GM19324 (cell line): ENCODE results near the gene SLIT3.
"Not testable (repeated sequence)": the region's sequence is repeated elsewhere in the genome, so short reads cannot be mapped to it uniquely, and the experiment has no call there.

Experiments used
- ATAC-seq: cut with Tn5 transposase; IDR thresholded peaks from one replicate; pipeline ENCODE4 v1.9.1; 2021; ENCODE audit warnings: mild to moderate bottlenecking, moderate library complexity; ENCODE audit not compliant: unreplicated experiment, low FRiP score

Gene SLIT3

DNA sequence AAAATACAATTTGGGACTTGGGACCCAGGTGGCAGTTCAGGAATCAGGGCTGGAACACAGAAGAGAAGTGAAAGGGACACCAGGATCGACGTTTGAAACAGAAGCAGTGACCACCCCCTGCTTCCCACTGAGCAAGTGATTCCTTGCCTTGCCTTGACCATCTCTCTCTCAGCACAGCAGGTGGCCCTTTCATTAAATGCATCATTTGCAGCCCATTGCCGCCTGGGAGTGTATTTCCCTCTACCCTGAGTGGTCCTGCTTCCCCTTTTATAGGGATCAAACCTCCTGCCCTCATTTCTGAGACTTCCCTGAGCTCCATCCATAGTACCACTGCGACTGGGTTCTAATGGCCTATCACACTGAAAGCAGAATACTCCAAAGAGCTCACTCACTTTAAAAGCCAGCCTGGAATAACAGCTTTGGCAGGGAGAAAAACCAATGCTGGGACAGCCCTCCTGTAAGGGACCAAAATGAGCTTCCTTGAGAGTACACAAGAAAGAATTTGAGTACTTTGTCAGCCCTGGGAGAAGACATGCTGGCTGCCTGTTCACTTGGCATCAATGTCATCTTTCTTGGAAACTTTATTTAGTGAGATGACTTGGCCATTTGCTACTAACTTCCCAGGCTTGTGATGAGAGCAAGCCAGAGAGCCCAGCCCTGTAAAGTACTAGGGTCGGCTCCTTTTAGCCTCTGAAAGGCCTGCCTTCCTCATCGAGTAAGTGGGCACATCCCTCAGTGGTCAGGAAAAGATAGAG, 149.7 kb downstream of the SLIT3 start:
- no peak for ATAC-seq

DNA sequence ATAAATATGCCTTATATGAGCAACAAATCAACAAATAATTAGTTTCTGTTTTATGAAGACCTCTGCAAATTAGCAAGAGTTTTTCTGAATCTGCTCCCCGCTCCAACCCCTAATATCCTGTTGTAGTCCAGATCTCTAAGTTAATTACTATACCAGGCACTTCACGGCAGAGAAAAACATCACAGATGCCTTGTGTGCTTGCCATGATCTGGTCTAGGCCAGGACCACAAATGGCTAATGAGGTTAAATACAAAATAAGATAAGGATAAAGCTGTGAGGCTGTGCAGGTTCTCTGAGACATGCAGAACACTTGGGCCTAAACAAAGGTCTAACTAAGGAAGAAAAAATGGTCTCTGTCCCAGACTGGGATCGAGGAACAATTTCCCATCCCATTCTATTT, 150.8 kb downstream of the SLIT3 start:
- no peak for ATAC-seq

DNA sequence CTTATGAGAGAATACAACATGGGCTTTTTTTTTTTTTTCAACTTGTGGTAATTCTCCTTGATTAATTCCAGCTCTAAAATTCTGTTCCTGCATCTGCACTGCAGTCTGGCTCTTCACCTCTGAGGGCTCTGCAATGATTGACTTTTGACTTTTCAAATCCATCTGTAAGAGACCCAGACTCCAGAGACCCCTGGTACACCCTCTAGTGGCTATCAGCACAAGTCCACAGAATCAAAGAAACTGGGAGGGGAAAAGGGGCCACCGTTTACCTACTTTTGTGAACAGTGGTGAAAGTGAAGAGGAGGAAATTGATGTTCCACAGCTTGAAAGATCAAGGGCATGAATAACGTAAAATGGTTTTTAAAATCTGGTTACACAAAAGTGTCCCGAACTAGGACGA, 151.6 kb downstream of the SLIT3 start:
- no peak for ATAC-seq

DNA sequence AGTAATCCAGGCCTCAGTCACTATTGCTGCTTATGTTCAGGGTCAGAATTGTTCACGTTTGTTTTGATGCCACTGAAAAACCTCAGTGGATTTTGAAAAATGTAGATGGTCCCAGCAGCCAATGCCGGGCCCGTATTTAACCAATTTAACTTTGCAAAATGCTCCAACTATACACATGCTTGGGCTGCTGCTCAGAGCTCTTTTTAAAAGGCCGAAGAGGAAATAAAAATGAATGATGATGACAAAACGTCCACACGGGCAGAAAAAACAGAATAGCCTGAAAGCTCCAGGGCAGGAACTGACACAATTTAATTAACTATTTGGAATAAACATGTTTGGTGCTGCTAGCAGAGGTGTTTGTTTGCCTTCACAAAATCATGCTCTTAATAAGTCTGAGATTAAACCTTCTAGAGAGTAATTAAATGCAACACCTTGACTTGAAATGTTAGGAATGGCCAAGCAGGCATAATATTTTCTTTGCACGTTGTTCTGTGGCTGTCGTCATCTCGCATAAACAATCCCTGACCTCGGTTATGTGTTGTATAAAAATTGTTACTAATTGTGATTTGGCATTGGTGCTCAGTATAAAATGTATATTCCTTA, 152.7 kb downstream of the SLIT3 start:
- no peak for ATAC-seq

DNA sequence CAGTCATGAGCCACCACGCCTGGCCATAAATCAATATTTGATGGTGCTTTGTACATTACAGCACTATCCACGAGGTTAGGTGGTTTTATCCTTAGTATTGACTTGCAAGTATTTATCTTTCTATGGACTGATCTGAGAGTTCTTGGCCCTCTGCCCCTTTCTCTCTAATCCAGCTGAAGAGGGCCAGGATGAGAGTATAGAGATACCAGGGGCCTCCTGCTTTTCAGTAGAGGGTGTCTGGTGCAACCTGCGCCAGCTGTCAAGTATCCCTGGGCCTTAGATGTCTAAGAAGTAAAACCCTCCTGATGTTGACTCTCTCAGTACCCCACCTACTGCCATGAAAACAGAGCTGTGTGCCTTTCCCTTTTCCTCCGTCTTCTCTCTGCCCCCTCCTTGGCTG, 153.4 kb downstream of the SLIT3 start:
- no peak for ATAC-seq

DNA sequence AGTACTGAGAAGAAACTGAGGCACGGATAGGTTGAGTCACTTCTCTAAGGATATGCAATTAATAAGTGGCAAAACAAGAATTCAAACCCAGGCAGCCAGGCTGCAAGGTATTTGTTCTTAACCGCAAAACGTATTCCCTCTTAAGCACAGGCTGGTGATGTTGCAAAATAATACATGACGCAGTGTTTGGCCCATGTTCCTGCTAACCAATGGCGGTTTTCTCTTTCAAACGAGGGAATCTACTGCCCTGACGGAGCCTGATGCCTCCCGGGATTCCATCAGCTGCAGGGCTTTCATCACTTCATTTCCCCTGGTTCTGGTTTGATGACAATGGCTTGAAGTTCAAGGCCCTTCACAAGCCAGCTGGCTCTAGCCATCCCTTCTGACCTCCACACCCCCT, 154.8 kb downstream of the SLIT3 start:
- ATAC-seq: no peak

DNA sequence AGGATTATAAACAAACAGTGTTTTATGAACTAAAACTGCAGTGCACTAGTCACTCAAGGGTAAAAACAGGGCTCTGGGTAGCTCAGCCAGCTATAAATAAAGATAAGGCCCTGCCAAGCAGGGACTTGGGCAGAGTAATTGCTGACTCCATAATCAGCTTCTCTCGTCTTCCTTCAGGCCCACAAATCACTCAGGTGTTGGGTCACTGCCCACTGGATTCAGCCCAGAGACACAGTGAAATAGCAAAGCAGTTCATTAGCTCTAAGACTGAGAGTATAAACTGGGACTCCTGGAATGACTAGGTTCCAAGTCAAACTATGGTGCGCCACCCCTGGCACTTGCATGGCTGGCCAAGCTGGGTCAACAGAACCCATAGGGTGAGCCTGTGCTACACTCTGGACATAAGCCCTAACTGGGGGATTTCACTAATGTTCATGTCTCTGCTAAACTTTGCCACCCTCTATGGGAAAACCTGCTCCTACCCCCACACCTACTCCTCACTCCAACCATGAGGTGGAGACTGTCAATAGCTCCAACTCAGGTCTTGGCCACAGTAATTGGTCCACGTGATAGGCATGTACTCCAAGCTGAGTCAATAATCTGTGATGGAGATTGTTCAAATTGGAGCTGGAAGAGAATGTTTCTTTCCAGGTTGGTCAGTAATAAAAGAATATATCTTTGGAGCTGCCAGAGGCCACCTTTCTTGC, 158.5 kb downstream of the SLIT3 start:
- ATAC-seq: no peak

DNA sequence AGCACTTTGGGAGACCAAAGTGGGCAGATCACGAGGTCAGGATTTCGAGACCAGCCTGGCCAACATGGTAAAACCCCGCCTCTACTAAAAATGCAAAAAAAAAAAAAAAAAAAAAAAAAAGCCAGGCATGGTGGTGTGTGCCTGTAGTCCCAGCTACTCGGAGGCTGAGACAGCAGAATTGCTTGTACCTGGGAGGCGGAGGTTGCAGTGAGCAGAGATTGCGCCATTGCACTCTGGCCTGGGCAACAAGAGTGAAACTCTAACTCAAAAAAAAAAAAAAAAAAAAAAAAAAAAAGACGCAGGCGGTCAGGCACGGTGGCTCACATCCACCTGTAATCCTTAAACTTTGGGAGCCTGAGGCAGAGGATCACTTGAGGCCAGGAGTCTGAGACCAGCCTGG, 160.7 kb downstream of the SLIT3 start:
- not testable (repeated sequence) for ATAC-seq

DNA sequence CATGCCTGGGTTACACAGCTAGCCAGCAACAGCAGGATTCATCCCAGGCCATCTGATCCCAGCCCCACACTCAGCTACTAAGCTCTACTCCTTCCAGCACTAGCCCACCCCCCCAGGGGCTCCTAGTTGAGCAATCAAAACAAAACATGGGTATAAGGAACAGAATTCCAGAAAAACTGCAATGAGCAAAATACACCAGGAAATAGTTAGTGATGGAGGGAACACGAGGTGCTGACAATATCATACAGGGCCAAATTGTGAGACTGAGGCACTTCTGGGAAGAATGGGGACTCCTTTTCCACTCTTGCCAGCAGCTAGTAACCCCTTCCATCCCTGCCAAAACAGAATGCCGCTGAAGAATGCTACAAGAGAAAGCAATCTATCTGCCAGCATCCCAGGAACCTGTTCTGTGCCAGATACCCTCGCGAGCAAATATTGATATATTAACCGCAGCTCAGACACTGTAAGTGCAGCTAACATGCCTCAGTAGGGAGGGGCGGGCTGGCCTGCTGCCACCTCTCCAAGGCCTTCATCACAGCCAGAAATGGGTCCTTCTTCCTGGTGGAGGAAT, 161.4 kb downstream of the SLIT3 start:
- ATAC-seq: no peak

DNA sequence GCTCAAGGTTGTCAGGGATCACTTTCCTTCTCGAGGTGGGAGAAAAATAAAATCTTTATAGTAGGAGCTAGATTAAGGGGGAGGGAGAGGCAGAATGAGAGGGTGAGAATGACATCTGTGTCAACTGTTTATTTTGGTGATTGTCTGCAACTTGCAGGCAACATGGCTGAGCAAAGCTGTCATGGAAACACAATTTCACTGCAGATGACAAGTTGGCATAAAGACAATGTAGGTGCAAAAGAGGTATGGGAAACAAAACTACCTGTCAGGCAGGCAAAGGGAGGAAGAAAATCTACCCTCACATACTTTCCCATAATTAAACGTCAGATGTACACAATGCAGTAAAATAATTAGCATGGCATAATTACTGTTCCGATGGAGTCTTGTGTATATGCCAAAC, 167.4 kb downstream of the SLIT3 start:
- no peak for ATAC-seq

DNA sequence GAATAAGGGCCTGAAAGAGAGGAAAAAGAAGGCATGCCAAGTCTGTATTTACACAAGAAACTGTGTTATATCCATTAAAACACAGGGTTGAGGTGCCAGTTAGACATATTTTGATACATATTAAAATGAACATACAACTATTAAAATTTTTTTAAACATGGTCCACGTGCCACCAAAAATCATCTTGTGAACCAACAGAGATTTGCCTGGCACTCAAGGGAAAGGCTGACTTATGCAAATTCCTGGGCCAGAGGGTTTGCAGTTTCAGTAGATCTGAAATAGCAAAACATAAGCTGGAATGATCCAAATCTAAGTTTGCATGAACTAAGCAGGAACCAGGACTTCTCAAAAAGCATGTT, 168.7 kb downstream of the SLIT3 start:
- no peak for ATAC-seq

DNA sequence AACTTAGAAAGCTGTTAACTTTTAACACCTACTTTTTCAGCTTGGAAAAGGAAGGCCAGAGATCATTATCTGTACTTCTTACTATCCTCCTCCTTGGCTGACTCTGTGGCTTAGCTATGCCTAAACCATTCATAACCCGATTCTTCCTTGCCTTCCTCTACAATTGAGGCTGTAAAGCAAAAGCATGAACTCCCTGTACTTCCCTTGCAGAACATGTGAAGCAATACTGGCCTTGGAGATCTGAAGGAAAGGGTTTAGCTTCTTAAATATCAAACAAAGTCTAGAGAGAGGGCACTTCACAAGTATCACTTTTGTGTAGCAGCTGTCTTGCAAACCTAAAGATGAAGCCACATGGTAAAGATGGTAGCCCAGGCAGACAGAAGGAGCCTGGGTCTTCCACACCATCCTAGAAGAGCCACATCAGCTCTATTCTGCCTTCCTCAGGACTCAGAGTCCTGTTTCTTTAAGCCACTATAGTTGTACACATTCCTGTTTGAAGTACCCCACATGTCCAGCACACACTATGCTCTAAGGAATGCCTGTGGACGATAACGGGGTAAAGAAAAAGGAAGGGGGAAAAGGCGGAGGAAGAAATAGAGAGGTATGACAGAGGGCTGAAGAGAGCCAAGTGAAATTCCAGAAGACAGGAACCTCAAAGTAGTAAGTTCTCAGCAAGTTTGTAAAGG, 169.2 kb downstream of the SLIT3 start:
- ATAC-seq: no peak

DNA sequence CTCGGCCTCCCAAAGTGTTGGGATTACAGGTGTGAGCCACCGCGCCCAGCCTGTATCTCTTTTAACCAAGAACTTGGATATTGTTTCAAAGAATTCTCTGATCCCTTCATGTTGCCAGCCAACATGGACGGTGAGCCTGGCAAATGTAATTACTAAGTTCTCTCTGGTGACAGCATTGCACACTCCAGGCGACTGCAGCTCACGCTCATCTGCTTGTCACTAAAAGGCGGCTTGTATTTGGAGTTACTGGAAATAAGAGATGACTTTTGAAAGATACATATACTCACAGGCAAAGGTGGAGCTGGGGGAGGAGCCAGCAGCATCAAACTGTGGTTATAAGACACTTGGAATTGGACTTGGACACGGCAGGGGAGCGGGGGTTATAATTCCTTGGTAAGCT, 172.3 kb downstream of the SLIT3 start:
- ATAC-seq: no peak

DNA sequence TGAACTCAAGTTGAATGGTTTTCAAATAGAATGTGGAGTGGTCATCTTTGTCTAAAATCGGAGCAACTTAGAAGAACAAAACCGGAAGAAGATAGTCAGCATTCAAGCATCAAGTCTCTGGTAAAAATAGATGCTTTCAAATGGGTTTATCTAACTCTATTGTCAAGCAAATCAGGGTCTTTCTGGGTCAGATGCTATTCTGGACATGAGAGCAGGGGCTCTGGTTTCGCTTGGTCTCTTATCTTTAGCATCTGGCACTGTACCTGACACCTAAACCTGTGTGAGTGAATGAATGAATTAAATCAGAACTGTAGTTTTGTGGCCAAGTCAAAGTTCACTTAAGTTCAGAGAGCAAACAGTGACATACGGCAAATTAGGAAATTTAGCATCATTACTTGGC, 173.5 kb downstream of the SLIT3 start:
- ATAC-seq: no peak

DNA sequence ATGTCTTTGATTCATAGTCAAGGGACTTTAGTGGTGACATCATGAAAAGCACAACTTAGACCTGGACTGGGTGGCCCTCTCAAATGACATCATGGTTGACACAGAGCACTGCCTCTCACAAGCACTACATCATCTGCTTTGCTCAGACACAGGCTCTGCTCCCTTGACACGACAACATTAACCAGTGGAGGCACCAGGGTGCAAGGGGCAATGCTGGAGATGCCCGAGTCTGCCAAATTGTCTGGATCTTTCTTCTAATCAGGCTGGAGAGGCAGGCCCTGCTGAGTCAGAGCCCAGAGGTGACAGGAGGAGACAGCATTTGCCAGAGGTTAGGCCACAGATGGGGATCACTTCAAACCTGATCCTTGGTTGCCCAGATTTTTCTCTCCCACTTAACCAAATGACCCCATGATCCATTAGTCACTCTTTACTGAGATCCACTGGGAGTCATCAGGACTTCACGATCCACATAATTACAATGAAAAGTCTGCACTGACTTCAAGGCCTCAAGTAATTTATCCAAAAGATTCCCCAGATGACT, 174.4 kb downstream of the SLIT3 start:
- ATAC-seq: no peak

DNA sequence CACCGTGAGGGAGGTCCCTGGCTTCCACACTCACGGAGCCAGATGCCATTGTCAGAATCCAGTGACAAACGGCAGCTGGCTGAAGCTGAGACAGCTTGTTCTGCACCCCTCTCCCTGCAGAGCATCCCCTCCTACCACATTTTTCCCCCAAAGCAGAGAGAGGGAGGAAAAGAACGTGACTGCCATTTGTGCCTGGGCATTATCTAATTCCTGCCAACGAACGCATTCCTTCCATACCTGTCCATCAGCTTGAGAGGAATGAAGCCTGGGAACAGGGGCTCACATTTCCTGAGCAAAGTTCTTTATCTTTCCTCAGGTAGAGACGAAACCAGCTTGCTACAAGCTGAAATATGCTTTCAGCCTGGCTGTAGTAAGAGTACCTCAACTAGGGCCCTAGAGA, 175.4 kb downstream of the SLIT3 start:
- no peak for ATAC-seq

DNA sequence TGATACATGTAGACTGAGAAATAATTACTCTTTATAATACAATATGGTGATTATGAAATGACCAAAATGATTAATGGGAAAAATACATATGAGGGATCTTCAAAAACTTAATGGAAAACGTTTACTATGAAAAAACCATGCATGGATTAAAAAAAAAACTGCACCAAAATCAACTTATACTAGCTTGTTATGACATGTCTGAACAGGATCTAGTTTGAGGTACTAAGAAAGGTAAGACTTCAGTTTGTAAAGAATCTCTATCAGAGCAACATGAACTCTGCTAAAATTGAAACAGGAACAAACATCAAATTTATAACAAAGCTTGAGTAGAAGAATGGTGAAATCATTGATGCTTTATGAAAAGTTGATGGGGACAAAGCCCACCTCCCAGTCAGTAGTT, 178.0 kb downstream of the SLIT3 start:
- ATAC-seq: no peak

DNA sequence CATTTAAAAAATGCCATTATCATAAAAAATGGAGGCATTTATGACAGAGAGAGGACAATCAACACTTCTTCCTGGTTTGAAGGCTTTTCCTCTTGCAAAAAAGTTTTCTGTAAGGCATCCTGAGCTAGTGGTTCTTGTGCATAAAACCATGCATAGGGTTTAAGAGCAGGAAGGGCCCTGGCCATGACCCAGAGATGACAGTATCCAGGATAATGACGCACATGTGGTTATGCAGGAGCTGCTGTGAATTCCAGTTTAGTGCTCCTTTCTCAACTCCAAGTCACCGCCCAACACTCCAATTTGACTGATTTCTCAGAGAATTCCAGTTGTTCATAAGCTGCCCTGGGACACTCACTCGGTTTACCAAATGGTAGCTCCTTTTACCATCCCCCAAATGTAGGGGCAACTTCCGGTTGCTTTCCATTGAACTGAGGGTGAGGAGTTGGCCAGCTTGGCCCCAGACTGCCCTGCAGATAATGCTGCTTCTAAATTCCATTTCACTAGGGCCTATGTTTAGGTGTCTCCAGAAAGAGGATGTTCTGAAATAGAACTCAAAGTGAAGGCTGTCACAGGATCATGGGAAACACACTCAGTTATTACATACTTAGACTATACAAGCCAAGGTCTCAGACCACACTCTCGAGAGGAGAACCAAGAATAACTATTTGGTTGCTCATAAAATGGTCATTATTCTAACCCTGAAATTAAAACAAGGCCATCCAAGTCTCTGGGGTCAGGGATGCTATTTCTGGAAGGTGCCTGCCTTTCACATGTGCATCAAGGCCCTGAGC, 179.1 kb downstream of the SLIT3 start:
- ATAC-seq: no peak

DNA sequence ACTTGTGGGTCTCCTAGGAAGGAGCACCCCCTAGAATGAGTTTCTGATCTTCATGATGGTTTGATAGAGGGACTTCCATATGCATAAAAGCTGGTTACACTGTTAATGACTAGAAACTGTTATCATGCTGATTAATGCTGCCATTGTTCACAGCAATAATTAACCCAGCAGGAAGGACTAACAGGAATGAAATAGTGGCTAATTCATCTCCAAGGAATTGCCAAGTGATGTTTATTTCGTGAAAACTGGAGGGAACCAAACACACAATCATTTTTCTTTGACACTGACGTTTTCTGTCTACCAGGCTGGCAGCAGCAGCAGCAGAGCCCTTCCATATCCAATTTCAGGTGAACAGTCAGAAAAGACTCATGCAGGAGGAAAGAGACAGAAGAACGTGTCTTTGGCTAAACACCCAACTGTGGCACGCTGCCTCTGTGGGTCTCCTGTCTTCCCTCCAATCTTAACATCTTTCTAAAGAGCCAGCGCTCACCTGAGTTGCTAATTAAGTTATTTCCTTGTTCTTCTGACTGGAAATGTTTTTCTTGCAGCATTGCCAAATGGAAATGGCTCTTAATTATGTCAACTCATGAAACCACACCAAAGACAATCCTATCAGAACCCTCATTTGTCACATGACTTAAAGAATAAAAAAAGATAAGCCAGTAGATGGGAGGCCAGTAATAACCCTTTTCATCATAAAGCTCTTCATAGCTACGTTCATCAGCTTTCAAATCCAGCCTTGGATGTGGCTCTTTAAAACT, 181.5 kb downstream of the SLIT3 start:
- ATAC-seq: no peak
